ENCODE data around the gene PPP2R5C. TPM values are rescaled to one million over a fixed set of nuclear protein-coding genes. Genes with fewer than 3 reads are reported as not detected.

PPP2R5C gene
- total and polyA plus RNA-seq, 9 of the 15 experiments (the other 6 are each of a cell fraction or from before 2014, with no cell fraction given), result 284 to 617 (median 395) TPM

- TF ChIP-seq CEBPG (CRISPR knock-in tag; IDR thresholded peaks at IDR 0.05) (peak; percentile 88), CEBPG (tag; conservative IDR thresholded peaks at IDR 0.05 in 1 of 2, IDR thresholded peaks at IDR 0.05 in 1 of 2) (peak; percentile 83 to 85), ZBTB43 (CRISPR knock-in tag; IDR thresholded peaks at IDR 0.05) (no peak), TGIF2 (CRISPR knock-in tag; IDR thresholded peaks at IDR 0.05) (no peak), TAF15 (IDR thresholded peaks at IDR 0.05; ENCODE audit: low read depth, low read length) (no peak), TCF7 (IDR thresholded peaks at IDR 0.05; ENCODE audit: borderline replicate concordance) (no peak), SOX6 (IDR thresholded peaks at IDR 0.05) (no peak), CGGBP1 (CRISPR knock-in tag; IDR thresholded peaks at IDR 0.05) (no peak), MYNN (IDR thresholded peaks at IDR 0.05) (no peak), MYNN (CRISPR knock-in tag; IDR thresholded peaks at IDR 0.05) (no peak), KLF13 (tag; IDR thresholded peaks at IDR 0.05; ENCODE audit: borderline replicate concordance, low read depth) (no peak), PCBP2 (IDR thresholded peaks at IDR 0.05; ENCODE audit: low read depth, low read length, poor library complexity, severe bottlenecking) (no peak), ZBTB33 (CRISPR knock-in tag; IDR thresholded peaks at IDR 0.05) (no peak), CREB5 (CRISPR knock-in tag; IDR thresholded peaks at IDR 0.05) (no peak), SMARCE1 (IDR thresholded peaks at IDR 0.05) (no peak), ZNF395 (CRISPR knock-in tag; IDR thresholded peaks at IDR 0.05) (no peak), CBFA2T3 (IDR thresholded peaks at IDR 0.05) (peak; percentile 72)
These were observed 166.3 kb downstream of the PPP2R5C start (continued) for GRCh38 chr14:101927859-101928258.
